Stomach (tissue), 9 donors: Measurements from ENCODE around the gene ANKS1A. TPM values are rescaled to one million over a fixed set of nuclear protein-coding genes. Genes with fewer than 3 reads are reported as not detected.

ENCODE experiments used
- DNase-seq, 2 donors: peaks; one replicate each; pipeline versions ENCODE4 v3.0.0 to v3.0.0-alpha.2; 2013 to 2019
- H3K27ac ChIP-seq, 5 donors: fragments of 200-600 bp in 4 of 5; sonication (generic) in 4 of 5; one replicate each; pipeline ENCODE4 v1.5.1; 2013 to 2019; ENCODE audit warnings: mild to moderate bottlenecking in 1 of 5, moderate library complexity in 1 of 5
- H3K27me3 ChIP-seq, 3 donors: fragments of 200-600 bp; sonication (generic); one replicate each; pipeline ENCODE4 v1.5.1; 2017 to 2019; ENCODE audit warnings: mixed run types in 1 of 3
- H3K36me3 ChIP-seq, 4 donors: fragments of 200-600 bp; sonication (generic); 1 replicate in 3 of 4; 2 replicates in 1 of 4; pipeline ENCODE4 v1.5.1; 2016 to 2019
- H3K4me1 ChIP-seq, 4 donors: fragments of 200-600 bp; sonication (generic); one replicate each; pipeline ENCODE4 v1.5.1; 2016 to 2019
- H3K4me3 ChIP-seq, 4 donors: fragments of 200-600 bp; sonication (generic) in 3 of 4; one replicate each; pipeline ENCODE4 v1.5.1; 2016 to 2019; ENCODE audit warnings: mild to moderate bottlenecking in 1 of 4
- H3K9me3 ChIP-seq, 4 donors: fragments of 200-600 bp; sonication (generic); one replicate each; pipeline ENCODE4 v1.5.1; 2016 to 2019
- EP300 ChIP-seq: sonication (generic); formaldehyde crosslinking; IDR thresholded peaks from one replicate; pipeline ENCODE4 v1.6.1; 2017; ENCODE audit warnings: antibody characterized with exemption
- POLR2A ChIP-seq, 4 donors: fragments of 450-650 bp; IDR thresholded peaks; one replicate each; pipeline ENCODE4 v1.6.1; 2016; ENCODE audit warnings: antibody characterized with exemption in 4 of 4, control low read depth in 2 of 4, mild to moderate bottlenecking in 1 of 4, moderate library complexity in 1 of 4
- POLR2AphosphoS5 ChIP-seq, 3 donors: sonication (generic); formaldehyde crosslinking; IDR thresholded peaks; one replicate each; pipeline ENCODE4 v1.6.1; 2016; ENCODE audit warnings: antibody characterized with exemption in 3 of 3
- WGBS, 5 donors: extraction: QIAGEN DNeasy Blood & Tissue Kit in 3 of 5; methylation state at CpG; one replicate each; pipeline versions ENCODE4 v1.1.5 to v1.1.7; 2013 to 2018; 5-methylcytosine and 5-hydroxymethylcytosine counted together
- intact Hi-C: fragments of 100-400 bp; cut with DNase I; formaldehyde crosslinking; loops from one replicate; pipeline ENCODE4 v1.15.1; 2023; ENCODE audit warnings: low total_unique reads
- polyA plus RNA-seq, 3 donors: library from polyadenylated mRNA; stranded (reverse); fragments of 200-250 nt; gene quantifications; one replicate each; pipeline ENCODE4 v1.2.3, GENCODE V29; 2013
- total RNA-seq, 5 donors: library from RNA; depleted of rRNA; stranded (reverse); fragments of >200 nt; gene quantifications; one replicate each; pipeline versions ENCODE4 v1.1.0 to v1.2.3, GENCODE V29; 2014 to 2016
- TF ChIP-seq, protein P1 (sequence below), 7 experiments: fragments of 450-650 bp in 4 of 7; fragments of 200-600 bp in 3 of 7; sonication (generic) in 3 of 7; IDR thresholded peaks; one replicate each; pipeline ENCODE4 v1.5.1; 2016 to 2019; ENCODE audit warnings: antibody characterized with exemption in 7 of 7, control low read depth in 2 of 7, mild to moderate bottlenecking in 1 of 7
- donor health status: healthy with polysubstance abuse.
- donor health status: Bipolar disorder and iron deficiency.
- donor health status: healthy.

Gene ANKS1A
- total and polyA plus RNA-seq, 8 donors: 6.1 to 40.6 (median 21.5) TPM

GRCh38 chr6:34851361-34851760, 37.7 kb upstream of the ANKS1A start:
- TF ChIP-seq POLR2A (IDR thresholded peaks at IDR 0.05): no peak
- TF ChIP-seq, protein P1, sequence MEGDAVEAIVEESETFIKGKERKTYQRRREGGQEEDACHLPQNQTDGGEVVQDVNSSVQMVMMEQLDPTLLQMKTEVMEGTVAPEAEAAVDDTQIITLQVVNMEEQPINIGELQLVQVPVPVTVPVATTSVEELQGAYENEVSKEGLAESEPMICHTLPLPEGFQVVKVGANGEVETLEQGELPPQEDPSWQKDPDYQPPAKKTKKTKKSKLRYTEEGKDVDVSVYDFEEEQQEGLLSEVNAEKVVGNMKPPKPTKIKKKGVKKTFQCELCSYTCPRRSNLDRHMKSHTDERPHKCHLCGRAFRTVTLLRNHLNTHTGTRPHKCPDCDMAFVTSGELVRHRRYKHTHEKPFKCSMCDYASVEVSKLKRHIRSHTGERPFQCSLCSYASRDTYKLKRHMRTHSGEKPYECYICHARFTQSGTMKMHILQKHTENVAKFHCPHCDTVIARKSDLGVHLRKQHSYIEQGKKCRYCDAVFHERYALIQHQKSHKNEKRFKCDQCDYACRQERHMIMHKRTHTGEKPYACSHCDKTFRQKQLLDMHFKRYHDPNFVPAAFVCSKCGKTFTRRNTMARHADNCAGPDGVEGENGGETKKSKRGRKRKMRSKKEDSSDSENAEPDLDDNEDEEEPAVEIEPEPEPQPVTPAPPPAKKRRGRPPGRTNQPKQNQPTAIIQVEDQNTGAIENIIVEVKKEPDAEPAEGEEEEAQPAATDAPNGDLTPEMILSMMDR (IDR thresholded peaks at IDR 0.05): no peak
- H3K9me3 ChIP-seq: no peaks in the 10 kb centered on the region
- H3K36me3 ChIP-seq: peaks cover 30 to 59% (median 54%) of the 10 kb centered on the region in 4 donors
- H3K27ac ChIP-seq: no peak overlapping the region
- H3K4me1 ChIP-seq: no peaks in the 10 kb centered on the region
- no peak overlapping the region for H3K4me3 ChIP-seq
- intact Hi-C loops: no loop called here
- no peak for DNase-seq
- WGBS, 5 donors: 89 to 100% (median 100%) methylated on average over 1 of the region's 1 CpG
- no peaks in the 10 kb centered on the region for H3K27me3 ChIP-seq

DNA sequence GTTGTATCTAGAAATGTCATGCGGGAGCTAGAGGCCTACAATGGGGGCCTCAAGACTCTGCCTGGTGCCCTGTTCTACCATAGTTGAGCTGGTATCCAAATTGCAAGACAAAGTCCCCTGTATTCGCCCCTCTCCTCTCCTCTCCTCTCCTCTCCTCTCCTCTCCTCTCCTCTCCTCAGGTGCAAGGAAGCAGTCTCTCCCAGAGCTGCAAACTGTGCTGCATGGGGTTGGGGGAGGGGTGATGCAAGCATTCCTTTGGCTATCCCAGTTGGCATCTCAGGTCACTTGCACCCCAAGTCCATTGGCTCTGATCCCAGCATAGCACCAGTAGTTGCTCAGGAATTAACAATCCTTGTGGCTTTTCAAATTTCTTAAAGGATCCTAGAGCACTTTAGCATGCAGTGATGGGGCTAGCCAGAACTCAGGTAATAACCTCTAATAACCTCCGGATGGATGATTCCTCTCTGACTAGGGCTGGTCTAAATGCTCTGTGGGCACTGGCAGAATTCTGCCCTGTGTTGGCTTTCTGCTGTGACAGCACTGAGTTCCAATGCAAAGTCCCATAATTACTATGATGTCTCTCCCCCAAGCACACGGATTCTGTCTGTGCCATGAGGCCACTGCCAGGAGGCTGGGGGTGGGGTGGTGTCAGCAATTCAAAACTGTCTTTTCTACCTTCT, 36.5 kb upstream of the ANKS1A start:
- TF ChIP-seq POLR2A (IDR thresholded peaks at IDR 0.05) (no peak), EP300 (no peak), POLR2AphosphoS5 (IDR thresholded peaks at IDR 0.05) (no peak)
- TF ChIP-seq, protein P1 (IDR thresholded peaks at IDR 0.05): no peak
- Histone ChIP-seq H3K36me3 (peaks cover 42 to 71% (median 65%) of the 10 kb centered on the region in 4 donors), H3K4me3 (no peak overlapping the region)

DNA sequence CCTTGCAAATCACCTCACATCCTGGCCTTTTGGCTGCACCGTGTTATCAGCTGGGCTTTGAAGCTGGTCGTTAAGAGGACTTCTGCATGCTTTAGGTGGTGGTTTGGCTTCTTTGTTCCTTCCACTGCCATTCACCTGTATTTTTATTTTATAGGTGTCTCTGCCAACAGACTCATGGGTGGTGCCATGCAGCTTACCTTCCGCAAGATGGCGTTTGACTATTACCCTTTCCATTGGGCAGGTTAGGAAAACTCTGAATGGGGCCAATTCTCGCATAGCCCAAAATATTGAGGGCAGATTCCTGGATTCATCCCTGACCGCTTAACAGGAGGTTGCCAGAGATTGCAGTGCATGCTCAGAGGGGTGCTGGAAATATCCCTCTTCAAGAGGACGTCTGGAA, 33.6 kb upstream of the ANKS1A start:
- intact Hi-C loops: no loop called here
- Histone ChIP-seq H3K4me1 (no peaks in the 10 kb centered on the region), H3K27me3 (no peaks in the 10 kb centered on the region), H3K4me3 (no peak overlapping the region), H3K9me3 (no peaks in the 10 kb centered on the region), H3K27ac (no peak overlapping the region), H3K36me3 (peaks cover 61 to 86% (median 84%) of the 10 kb centered on the region in 4 donors)
- 84 to 92% (median 89%) methylated on average over 7 of the region's 7 CpGs for WGBS, 5 donors
- TF ChIP-seq, protein P1 (IDR thresholded peaks at IDR 0.05): no peak
- no peak for TF ChIP-seq EP300
- no peak for TF ChIP-seq POLR2AphosphoS5 (IDR thresholded peaks at IDR 0.05)
- no peak for DNase-seq

More for the DNA sequence above, 36.5 kb upstream of the ANKS1A start:
- Histone ChIP-seq H3K27ac (no peak overlapping the region), H3K9me3 (no peaks in the 10 kb centered on the region), H3K4me1 (no peaks in the 10 kb centered on the region), H3K27me3 (no peaks in the 10 kb centered on the region)
- 89 to 94% (median 92%) methylated on average over 4 of the region's 4 CpGs for WGBS, 5 donors
- intact Hi-C loops: no loop called here
- DNase-seq: no peak

DNA sequence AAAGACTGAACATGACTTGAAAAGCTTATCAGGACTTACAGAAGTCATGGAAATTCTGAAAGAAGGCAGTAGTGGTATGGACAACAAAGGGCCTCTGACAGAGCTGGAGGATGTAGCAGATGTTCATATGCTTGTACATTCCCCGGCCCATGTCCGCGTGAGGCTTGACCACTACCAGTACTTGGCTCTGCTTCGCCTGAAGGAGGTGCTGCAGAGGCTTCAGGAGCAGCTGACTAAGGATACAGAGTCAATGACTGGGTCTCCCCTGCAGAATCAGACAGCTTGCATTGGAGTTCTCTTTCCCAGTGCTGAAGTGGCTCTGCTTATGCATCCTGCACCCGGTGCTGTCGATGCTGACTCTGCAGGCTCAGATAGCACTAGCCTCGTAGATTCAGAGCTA, 30.4 kb upstream of the ANKS1A start:
- Histone ChIP-seq H3K4me1 (no peaks in the 10 kb centered on the region), H3K36me3 (peaks cover 53 to 90% (median 88%) of the 10 kb centered on the region in 4 donors), H3K27me3 (no peaks in the 10 kb centered on the region), H3K9me3 (no peaks in the 10 kb centered on the region), H3K4me3 (no peak overlapping the region), H3K27ac (no peak overlapping the region)
- TF ChIP-seq POLR2AphosphoS5 (IDR thresholded peaks at IDR 0.05): no peak
- TF ChIP-seq EP300: no peak
- 91 to 95% (median 94%) methylated on average over 3 to 7 of the region's 7 CpGs for WGBS, 5 donors
- intact Hi-C loops: no loop called here
- DNase-seq: no peak

DNA sequence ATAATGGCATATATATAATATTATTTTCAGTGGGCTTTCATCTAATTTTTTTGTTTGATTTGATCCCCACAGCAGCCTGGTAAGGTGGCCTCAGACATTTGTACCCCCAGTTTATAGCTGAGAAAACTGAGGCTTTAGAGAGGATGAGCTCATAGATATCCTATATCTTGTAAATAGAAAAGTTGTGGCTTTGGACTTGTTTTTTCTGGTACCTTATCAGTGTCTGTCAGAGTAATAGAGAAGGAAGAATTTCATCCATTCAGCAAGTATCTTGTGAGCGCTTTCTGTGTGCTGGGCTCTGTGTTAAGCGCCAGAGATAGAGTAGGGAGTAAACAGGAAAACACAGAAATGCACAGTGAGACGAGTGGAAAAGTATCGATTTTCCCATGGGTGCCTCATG, 29.1 kb upstream of the ANKS1A start:
- Histone ChIP-seq H3K4me1 (no peaks in the 10 kb centered on the region), H3K9me3 (no peaks in the 10 kb centered on the region), H3K4me3 (no peak overlapping the region), H3K27ac (no peak overlapping the region), H3K27me3 (no peaks in the 10 kb centered on the region), H3K36me3 (peaks cover 56 to 98% (median 97%) of the 10 kb centered on the region in 4 donors)
- 90 to 94% (median 91%) methylated on average over 4 of the region's 4 CpGs for WGBS, 5 donors
- TF ChIP-seq, protein P1 (IDR thresholded peaks at IDR 0.05): no peak
- TF ChIP-seq EP300: no peak
- intact Hi-C loops: no loop called here
- DNase-seq: no peak
